Measurements from ENCODE around the gene MARCHF9.
A peak's percentile ranks its signal among the peaks of the same experiment; 100 is the strongest.
"Not testable (repeated sequence)": the region's sequence is repeated elsewhere in the genome, so short reads cannot be mapped to it uniquely, and the experiment has no call there.

The MARCHF9 gene

DNA sequence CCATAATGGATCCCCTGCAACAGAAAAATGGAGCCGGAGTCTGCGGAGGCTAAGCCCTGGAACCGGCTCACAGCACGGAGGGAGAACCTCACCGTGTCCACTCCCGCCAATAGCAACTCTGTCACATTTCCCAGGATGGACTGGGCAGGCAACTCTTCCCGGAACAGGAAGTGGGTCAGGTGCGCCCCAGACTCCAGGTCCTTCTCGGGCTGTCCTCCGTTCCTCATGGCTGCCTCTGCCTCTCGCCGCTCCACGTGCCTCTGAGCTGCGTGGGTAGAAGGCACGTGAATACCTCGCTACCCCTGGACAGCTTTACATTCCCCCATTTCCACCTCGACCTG lies 9.7 kb downstream of the MARCHF9 start:
- no peak for DNase-seq (ENCODE audit: low read depth, low spot score)
- H3K4me3 ChIP-seq (ENCODE audit: low read length), result no peak overlapping the region

DNA sequence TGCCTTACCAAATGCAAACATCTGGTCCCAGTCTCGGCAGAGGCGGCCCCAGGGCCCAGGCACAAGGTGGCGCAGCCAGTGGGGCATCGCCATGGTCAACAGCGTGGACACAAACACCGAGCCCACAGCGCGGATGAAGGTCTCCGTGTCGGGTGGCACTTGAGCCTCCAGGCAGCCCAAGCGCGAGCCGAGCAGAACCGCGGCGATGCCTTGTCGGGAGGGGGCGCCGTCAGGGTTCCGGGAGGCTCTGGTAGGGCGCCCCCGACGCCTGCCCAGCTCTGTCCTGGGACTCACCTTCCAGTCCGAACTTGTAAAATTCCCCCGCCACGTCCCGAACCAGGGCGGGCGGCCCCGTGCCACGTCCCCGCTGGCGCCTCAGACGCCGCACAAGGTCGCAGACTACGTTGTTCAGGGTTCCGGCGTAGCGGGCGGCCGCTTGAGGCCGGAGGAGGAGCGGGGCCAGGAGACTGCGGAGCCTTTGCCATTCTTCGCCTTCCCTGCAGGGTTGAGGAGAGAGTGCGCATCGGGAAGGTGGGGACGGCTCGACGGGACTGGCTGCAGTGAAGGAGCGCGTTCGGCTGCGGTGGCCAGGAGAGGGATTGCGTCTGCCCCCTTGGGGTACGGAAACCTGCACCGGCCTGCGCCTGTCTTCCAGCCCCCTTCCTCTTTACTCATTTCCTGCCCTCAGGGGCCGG lies 10.2 kb downstream of the MARCHF9 start:
- no peak for DNase-seq (ENCODE audit: low read depth, low spot score)
- H3K4me3 ChIP-seq (ENCODE audit: low read length), result no peak overlapping the region

DNA sequence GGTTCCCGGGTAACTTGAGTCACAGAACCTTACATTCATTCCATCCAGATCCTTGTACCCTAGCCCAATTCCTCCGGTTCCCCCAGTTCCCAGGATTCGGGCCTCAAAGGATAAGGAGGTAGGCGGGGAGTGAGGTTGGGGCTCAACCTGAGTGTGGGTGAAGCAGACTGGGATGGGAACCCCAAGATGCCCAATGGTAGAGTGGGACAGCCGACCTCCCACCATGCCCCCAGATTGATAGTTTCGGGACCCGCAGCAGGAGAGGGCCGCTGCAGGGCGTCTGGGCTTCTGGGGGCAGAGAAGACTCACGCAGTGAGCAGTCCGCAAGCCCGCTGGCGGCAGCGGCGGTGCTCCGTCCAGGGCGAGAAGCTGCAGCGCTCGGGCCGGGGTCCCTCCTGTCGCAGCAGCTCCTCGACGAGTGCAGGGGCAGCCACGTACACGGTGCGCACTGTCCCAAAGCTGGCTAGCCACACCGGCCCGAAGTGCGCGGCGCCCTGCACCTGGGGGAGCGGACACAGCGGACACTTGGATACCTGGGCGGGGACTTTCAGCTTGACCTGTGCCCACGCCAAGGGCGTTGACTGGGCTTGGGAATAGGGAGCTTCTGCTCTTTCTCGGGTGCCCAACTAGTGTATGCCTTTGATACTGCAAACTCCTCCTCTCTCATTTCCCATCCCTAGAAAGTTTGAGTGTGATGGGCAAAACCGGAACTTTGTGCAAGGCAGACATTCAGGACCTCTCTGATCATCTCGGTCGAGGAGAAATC lies 11.0 kb downstream of the MARCHF9 start:
- DNase-seq (ENCODE audit: low read depth, low spot score), result no peak

GRCh38 chr12:57766464-57767304 lies 11.8 kb downstream of the MARCHF9 start, which contains the start of gene CYP27B1:
TSS of gene CYP27B1 (minus strand) at chr12:57767078. CDS start at chr12:57767041, 37 bp downstream.
- DNase-seq (ENCODE audit: low read depth, low spot score), result no peak

More for the DNA sequence above, 11.0 kb downstream of the MARCHF9 start:
- no peak overlapping the region for H3K4me3 ChIP-seq (ENCODE audit: low read length)

GRCh38 chr12:57767305-57767698 lies 12.4 kb downstream of the MARCHF9 start:
- H3K4me3 ChIP-seq (ENCODE audit: low read length), result no peak overlapping the region
- no peak for DNase-seq (ENCODE audit: low read depth, low spot score)

More at GRCh38 chr12:57766464-57767304, 11.8 kb downstream of the MARCHF9 start, which contains the start of gene CYP27B1:
- no peak within 1 kb of the TSS for H3K4me3 ChIP-seq (ENCODE audit: low read length)

GRCh38 chr12:57767876-57768275 lies 13.0 kb downstream of the MARCHF9 start:
- H3K4me3 ChIP-seq (ENCODE audit: low read length), result no peak overlapping the region
- no peak for DNase-seq (ENCODE audit: low read depth, low spot score)

DNA sequence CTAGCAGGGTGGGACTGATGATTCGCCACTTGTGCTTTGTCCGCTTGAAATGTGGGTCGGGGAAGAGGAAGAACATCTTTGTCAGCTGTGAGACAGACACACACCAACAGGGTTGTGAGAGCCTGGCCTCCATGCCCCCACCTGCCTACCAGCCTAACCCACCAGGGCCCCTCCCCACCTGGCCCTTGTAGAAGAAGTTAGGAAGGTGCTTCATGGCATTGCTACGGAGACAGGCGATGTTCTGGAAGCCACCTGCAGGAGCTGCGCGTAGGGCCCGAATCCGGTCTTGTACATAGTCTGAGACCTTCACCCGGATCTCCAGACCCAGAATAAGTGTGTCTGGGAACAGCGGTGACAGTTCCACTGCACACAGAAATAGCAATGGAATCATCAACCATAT lies 14.7 kb downstream of the MARCHF9 start:
- H3K4me3 ChIP-seq (ENCODE audit: low read length), result no peak overlapping the region
- DNase-seq (ENCODE audit: low read depth, low spot score), result no peak

DNA sequence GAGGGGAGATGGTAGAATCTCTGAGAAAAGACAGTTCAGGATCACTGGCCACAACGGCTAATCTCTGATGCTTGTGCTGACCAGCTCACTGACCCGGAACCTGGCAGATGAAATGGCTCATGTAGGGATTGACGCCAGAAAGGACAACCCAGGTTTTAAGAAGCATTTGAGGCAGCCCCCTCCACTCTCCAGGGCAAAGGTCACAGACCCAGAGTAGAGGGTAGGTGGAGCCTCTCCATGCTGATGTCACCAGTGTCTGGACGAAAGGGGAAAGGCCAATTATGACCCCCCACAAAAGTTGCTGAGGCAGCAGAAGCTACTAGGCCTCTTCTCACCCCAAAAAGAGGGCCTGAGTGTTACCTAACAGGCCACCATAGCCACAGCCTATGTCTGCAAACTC lies 15.8 kb downstream of the MARCHF9 start:
- no peak for DNase-seq (ENCODE audit: low read depth, low spot score)
- H3K4me3 ChIP-seq (ENCODE audit: low read length), result peak overlapping the region; percentile 93

DNA sequence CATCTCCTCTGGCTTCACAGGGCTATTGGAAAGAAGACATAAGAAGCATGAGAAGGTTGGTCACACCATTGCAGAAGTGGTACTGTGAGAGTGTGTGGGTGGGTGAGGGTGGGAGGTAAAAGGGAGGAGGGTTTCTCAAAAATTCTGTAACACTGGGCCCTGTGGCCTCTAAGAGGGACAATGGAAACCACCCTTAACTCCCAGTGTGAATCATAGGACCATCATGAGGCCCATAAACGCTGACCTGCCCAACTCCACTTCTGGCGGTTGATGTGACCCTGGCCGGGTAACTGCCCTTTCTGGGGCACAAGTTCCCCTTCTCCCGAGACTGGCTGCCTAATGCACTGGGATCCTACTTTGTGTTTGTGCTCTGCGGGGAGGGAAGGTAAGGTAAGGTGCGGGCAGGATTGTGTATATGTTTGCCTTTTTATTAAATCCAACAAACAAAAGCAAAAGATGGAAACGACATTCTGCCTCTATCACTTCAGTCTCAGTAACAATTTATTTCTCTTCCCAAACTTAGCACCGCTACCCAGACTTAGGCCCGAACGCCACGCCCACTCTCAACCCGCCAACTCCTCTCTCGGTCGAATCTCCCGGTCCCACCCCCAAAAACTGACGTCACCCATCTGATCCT lies 16.5 kb downstream of the MARCHF9 start:
- peak overlapping the region; percentile 93 for H3K4me3 ChIP-seq (ENCODE audit: low read length)
- peak; percentile 92 for DNase-seq (ENCODE audit: low read depth, low spot score)

- peak; percentile 94 for DNase-seq (ENCODE audit: low read depth, low spot score)
- peak within 1 kb of the TSS; percentile 93 for H3K4me3 ChIP-seq (ENCODE audit: low read length)
Observed at GRCh38 chr12:57771873-57772428, 17.0 kb downstream of the MARCHF9 start, which contains the start of gene METTL1. TSS of gene METTL1 (minus strand) at chr12:57772105. CDS start at chr12:57772083, 22 bp downstream.

DNA sequence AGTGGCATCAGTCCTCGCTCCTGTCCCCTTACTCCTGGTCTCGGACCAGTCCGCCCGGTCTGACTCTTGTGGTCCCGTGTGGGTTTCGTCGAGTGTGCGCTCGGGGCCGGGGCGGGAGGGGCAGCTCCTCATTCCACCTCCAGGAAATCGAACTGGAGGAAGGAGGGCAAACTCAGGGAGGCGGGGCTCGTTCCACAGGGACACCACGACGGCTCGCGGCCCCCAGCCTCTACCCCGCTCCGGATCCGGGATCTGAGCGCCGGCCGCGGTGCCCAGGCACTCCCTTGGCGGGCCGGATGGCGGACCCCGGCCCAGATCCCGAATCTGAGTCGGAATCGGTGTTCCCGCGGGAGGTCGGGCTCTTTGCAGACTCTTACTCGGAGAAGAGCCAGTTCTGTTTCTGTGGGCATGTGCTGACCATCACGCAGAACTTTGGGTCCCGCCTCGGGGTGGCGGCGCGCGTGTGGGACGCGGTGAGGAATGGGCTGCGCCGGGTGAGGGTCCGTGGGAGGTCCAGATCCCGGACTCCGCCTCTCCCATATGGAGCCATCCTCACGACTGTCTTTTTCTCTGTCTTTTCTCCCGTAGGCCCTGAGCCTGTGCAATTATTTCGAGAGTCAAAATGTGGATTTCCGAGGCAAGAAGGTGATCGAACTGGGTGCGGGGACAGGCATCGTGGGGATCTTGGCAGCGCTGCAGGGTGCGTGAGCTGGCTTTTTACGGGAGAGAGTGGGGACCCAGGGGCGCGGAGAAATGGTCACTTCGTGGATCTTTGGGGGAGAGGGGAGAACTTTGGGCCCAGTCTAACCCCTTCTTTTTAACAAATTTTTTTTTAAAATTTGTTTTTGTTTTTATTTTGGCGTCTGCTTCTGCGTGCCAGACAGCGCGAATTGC lies 17.8 kb downstream of the MARCHF9 start, which contains the start of gene EEF1AKMT3:
Gene EEF1AKMT3, plus strand, starts transcription at position 186 of the 894 bp plus-strand sequence. Its CDS starts 111 bp downstream, at position 297.
- peak within 1 kb of the TSS; percentile 93 for H3K4me3 ChIP-seq (ENCODE audit: low read length)
- DNase-seq (ENCODE audit: low read depth, low spot score), result no peak

DNA sequence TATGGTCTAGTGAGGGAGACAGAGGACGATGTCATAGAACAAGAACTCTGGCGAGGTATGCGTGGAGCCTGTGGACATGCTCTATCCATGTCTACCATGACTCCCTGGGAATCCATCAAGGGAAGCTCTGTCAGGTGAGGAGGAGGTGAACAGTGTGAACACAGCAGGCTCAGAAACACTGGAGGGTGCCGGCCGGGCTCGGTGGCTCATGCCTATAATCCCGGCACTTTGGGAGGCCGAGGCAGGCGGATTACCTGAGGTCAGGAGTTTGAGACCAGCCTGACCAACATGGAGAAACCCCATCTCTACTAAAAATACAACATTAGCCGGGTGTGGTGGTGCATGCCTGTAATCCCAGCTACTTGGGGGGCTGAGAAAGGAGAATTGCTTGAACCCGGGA lies 19.7 kb downstream of the MARCHF9 start:
- DNase-seq (ENCODE audit: low read depth, low spot score); H3K4me3 ChIP-seq (ENCODE audit: low read length): not testable (repeated sequence)

- H3K4me3 ChIP-seq (ENCODE audit: low read length), result no peak overlapping the region
- DNase-seq (ENCODE audit: low read depth, low spot score), result no peak
Observed at GRCh38 chr12:57775044-57775443, 20.1 kb downstream of the MARCHF9 start.

GRCh38 chr12:57775563-57776246 lies 20.8 kb downstream of the MARCHF9 start:
- no peak overlapping the region for H3K4me3 ChIP-seq (ENCODE audit: low read length)
- DNase-seq (ENCODE audit: low read depth, low spot score), result no peak

DNA sequence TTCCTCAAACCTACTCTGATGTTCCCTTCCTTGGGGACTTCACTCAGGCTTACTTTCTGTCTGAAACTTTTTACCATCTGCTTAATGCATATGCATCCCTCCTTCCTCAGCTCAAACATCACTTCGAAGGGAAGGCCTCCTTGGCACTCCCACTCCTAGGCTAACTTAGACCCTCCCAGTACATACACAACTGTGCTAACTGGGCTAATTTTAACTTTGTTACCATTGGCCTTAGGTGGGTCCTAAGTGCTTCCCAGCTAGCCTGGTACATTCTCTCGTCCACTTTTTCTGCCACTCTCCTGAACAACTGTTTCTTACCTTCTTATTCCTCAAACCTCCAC lies 21.3 kb downstream of the MARCHF9 start:
- no peak for DNase-seq (ENCODE audit: low read depth, low spot score)
- no peak overlapping the region for H3K4me3 ChIP-seq (ENCODE audit: low read length)

- no peak for DNase-seq (ENCODE audit: low read depth, low spot score)
Observed at GRCh38 chr12:57777367-57777766, 22.5 kb downstream of the MARCHF9 start.

DNA sequence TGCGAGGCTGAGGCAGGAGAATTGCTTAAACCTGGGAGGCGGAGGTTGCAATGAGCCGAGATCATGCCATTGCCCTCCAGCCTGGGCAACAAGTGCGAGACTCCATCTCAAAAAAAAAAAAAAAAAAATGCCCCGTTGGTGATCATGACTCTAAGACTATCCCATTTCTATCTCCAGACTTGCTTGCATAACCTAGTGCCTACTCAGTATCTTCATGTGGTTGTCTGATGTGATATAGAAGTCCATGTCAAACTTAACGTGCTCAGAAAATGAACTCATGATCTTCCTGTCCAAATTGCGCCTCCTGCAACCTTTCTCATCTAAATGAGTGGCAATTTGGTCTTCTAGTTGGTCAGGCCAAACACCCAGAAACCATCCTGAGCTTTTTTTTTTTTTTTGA lies 23.0 kb downstream of the MARCHF9 start:
- DNase-seq (ENCODE audit: low read depth, low spot score), result no peak
- H3K4me3 ChIP-seq (ENCODE audit: low read length), result no peak overlapping the region

More at GRCh38 chr12:57777367-57777766, 22.5 kb downstream of the MARCHF9 start:
- no peak overlapping the region for H3K4me3 ChIP-seq (ENCODE audit: low read length)

Measured in Jurkat, Clone E6-1 (cell line).